Stimulated activated CD4-positive, alpha-beta T cell treated with anti-CD3 and anti-CD28 coated beads, Interleukin-15, amount 100 ng/mL, for 1 hour (primary cell): ENCODE data around the gene NVL.

Experiments used
- DNase-seq, 2 donors: peaks; one replicate each; pipeline ENCODE4 v3.0.0-alpha.2; 2020; ENCODE audit warnings: low read depth in 1 of 2, low spot score in 1 of 2

Gene NVL

GRCh38 chr1:224287714-224288113 lies 42.3 kb downstream of the NVL start:
- no peak for DNase-seq

- DNase-seq = no peak
These were observed 47.8 kb downstream of the NVL start for GRCh38 chr1:224282140-224282539.

GRCh38 chr1:224276771-224277487 lies 53.0 kb downstream of the NVL start:
- DNase-seq = no peak

- DNase-seq = no peak
These were observed 54.9 kb downstream of the NVL start for GRCh38 chr1:224274970-224275626.

GRCh38 chr1:224273641-224274040 lies 56.3 kb downstream of the NVL start:
- DNase-seq = no peak

- no peak for DNase-seq
These were observed 58.9 kb downstream of the NVL start for GRCh38 chr1:224271106-224271505.

GRCh38 chr1:224267925-224268324 lies 62.0 kb downstream of the NVL start:
- DNase-seq = no peak

GRCh38 chr1:224266915-224267856 lies 62.8 kb downstream of the NVL start:
- DNase-seq = no peak

GRCh38 chr1:224266105-224266914 lies 63.7 kb downstream of the NVL start:
- no peak for DNase-seq

- DNase-seq = no peak
These were observed 65.7 kb downstream of the NVL start for GRCh38 chr1:224264321-224264720.

GRCh38 chr1:224262373-224263054 lies 67.5 kb downstream of the NVL start:
- DNase-seq = no peak

- no peak for DNase-seq
These were observed 70.0 kb downstream of the NVL start for GRCh38 chr1:224259986-224260385.

GRCh38 chr1:224258351-224258750 lies 71.6 kb downstream of the NVL start:
- DNase-seq = no peak

- no peak for DNase-seq
These were observed 73.3 kb downstream of the NVL start for GRCh38 chr1:224256640-224257039.

- DNase-seq = no peak
These were observed 76.3 kb downstream of the NVL start for GRCh38 chr1:224253721-224254120.

GRCh38 chr1:224252479-224252878 lies 77.5 kb downstream of the NVL start:
- DNase-seq = no peak

GRCh38 chr1:224251741-224252146 lies 78.2 kb downstream of the NVL start:
- DNase-seq = no peak

- no peak for DNase-seq
These were observed 84.8 kb downstream of the NVL start for GRCh38 chr1:224245188-224245587.

GRCh38 chr1:224238756-224239155 lies 91.2 kb downstream of the NVL start:
- DNase-seq = no peak

- DNase-seq = no peak
These were observed 91.8 kb downstream of the NVL start for GRCh38 chr1:224238212-224238611.
